Measurements from ENCODE around the gene ATG7.

DNA sequence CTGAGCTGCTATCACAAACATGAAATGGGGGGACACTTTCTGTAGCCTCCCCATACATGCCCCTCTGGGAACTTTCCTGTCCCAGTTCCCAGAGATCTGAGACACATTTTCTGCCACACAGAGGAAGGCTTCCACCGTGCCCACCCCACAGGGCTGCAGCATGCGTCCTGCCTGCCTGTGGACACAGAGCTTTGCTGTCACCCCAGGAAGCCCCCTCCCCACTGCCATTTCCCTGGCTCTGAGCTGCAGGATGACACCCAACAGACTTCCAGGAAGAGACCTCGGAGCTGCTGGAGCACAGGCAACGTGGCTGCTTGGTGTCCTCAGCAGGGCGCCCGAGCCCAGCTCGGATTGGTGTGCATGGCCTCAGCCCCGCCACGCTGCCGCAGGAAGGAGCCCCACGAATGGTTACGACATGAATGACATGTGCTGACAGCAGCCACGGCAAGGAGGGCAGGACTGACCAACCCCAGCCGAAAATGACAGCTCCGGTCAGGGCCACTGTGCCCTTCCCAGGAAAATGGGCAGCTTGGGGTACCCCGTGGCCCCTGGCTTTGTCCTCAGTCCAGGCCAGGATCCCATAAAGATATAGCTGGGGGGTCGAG is 290.2 kb downstream of the ATG7 start:
- TF ChIP-seq, protein P1, sequence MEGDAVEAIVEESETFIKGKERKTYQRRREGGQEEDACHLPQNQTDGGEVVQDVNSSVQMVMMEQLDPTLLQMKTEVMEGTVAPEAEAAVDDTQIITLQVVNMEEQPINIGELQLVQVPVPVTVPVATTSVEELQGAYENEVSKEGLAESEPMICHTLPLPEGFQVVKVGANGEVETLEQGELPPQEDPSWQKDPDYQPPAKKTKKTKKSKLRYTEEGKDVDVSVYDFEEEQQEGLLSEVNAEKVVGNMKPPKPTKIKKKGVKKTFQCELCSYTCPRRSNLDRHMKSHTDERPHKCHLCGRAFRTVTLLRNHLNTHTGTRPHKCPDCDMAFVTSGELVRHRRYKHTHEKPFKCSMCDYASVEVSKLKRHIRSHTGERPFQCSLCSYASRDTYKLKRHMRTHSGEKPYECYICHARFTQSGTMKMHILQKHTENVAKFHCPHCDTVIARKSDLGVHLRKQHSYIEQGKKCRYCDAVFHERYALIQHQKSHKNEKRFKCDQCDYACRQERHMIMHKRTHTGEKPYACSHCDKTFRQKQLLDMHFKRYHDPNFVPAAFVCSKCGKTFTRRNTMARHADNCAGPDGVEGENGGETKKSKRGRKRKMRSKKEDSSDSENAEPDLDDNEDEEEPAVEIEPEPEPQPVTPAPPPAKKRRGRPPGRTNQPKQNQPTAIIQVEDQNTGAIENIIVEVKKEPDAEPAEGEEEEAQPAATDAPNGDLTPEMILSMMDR (IDR thresholded peaks at IDR 0.05): no peak
- no peak for TF ChIP-seq EP300 (IDR thresholded peaks at IDR 0.05)
